Suppressor macrophage (primary cell): ENCODE results near the gene CLEC4C.
"Not testable (repeated sequence)": the region's sequence is repeated elsewhere in the genome, so short reads cannot be mapped to it uniquely, and the experiment has no call there.

Experiments used
- DNase-seq, 4 experiments: peaks; one replicate each; pipeline ENCODE4 v3.0.0-alpha.2; 2020 to 2022
- total RNA-seq, 17 experiments: gene quantifications; one replicate each; lab custom pipeline; 2026; ENCODE audit warnings: mixed read lengths in 6 of 17, inconsistent platforms in 3 of 17; lab: John Stamatoyannopoulos, UW

The CLEC4C gene, protein sequence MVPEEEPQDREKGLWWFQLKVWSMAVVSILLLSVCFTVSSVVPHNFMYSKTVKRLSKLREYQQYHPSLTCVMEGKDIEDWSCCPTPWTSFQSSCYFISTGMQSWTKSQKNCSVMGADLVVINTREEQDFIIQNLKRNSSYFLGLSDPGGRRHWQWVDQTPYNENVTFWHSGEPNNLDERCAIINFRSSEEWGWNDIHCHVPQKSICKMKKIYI
- 0 to 0.44 (median 0) reads per million in 17 experiments for total RNA-seq

GRCh38 chr12:7747246-7747645 lies at the start of gene CLEC4C:
CLEC4C (minus strand) TSS chr12:7747375; CDS start chr12:7747348, 27 bp downstream.
- peak; percentile 23 to 62 (median 34) for DNase-seq

DNA sequence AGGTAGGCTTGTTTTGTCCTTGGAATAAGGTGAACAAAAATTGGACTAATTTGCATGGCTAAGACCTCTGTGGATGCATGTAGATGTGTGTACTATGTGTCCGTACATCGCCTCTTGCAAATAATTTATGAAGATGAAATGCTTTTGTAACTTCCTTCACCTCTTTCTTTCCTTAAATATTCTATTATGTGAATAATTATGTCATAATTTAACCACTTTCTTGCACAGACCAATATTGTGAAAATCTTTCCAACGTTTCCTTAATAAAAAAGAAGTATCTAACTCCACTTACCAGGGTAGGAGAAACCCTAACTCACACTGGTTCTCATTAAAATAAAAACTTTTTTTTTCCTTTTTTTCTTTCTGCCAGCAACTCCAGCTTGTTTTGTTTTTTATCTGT lies 46.0 kb upstream of the CLEC4C start:
- peak in 2 of 4 experiments; percentile 12 to 27 for DNase-seq

GRCh38 chr12:7788884-7789528 lies 41.8 kb upstream of the CLEC4C start, which contains the start of gene NANOG:
NANOG (plus strand) TSS chr12:7789402; CDS start chr12:7789615, 213 bp downstream.
- DNase-seq = not testable (repeated sequence)

DNA sequence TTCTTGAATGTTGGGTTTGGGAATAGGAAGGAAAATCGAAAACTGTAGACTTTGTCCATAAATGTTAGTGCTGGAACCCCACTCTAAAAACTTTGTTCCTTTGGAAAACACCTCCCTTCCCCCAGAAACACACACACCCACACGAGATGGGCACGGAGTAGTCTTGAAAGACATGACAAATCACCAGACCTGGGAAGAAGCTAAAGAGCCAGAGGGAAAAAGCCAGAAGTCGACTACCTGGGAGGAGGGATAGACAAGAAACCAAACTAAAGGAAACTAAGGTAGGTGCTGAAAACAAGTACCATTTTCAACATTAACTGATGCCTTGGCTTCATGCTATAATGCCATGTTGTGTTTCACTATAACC lies 41.1 kb upstream of the CLEC4C start:
- peak in 2 of 4 experiments; percentile 9 to 47 for DNase-seq

DNA sequence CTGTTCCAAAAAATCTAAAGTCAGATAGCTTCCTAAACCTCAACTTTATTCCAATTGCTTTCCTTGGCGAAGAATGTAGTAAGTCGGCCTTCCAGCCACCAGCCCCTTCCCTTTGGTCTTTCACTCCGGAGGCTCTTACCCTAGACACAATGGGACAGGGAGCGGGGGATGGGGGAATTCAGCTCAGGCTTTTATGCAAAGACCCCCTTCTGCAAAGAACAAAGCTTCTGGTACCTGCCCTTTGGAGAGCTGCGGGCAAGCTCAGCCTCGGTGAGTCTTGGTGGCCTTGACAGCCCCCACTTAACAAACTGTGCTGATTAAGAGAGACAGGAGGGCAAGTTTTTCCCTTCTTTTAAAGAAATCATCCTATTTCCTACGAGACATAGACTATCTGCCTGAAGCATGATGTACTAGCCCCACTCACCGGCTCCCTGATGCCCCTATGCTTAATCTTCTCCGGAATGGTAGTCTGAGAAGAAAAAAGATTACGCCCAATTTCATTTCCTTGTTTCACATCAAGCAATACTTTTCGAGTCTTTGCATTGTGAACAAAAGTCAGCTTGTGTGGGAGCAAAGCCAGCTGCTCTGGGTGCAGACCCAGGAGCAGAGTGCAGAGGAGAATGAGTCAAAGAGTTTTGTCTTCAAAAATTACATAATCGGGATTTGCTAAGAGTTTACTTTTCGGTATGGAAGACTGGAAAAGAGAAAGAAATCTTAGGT lies 40.6 kb upstream of the CLEC4C start:
- DNase-seq = peak; percentile 55 to 81 (median 77)

DNA sequence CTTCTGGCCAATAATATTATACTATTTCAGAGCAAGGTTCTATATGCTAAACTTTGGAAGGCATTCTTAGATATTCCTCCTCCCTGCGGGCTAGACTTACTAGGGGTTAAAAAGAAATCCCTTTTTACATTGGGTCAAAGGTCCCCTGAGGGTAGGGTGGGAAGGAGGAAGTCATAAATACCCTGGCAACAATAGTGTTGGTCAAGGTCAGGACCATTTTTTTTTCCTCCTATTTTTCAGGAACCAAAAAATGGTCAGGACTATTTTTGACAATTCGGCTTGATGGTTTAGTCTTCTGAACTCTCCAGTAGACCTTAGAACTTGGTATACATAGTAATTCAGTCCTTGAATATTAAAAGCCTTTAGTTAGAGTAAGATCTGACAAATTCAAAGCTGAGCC lies 37.5 kb upstream of the CLEC4C start:
- DNase-seq = peak; percentile 13 to 51 (median 40)

GRCh38 chr12:7783433-7783832 lies 36.3 kb upstream of the CLEC4C start:
- not testable (repeated sequence) for DNase-seq

DNA sequence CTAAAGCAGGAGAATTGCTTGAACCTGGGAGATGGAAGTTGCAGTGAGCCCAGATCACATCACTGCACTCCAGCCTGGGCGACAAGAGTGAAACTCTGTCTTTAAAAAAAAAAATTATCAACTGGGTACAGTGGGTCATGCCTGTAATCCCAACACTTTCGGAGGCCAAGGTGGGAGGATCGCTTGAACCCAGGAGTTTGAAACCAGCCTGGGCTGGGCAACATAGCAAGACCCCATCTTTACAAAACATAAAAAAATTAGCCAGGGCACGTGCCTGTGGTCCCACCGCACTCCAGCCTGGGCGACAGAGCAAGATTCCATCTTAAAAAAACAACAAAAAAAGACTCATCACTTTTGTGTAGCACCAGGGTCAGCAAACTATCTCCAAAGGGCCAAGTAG lies 34.9 kb upstream of the CLEC4C start:
- DNase-seq = no peak

DNA sequence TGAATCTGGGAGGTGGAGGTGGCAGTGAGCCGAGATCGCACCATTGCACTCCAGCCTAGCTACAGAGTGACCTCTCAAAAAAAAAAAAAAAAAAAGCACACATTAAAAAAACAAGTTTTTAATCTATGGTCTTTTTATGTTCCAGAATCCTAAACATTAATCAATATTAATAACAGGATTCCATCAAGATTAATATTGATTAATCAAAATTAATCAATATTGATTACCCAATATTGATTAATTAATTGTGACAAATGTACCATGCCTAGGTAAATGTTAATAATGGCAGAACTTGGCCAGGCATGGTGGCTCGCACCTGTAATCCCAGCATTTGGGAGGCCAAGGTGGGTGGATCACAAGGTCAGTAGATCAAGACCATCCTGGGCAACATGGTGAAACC lies 34.1 kb upstream of the CLEC4C start:
- no peak for DNase-seq

GRCh38 chr12:7769999-7770398 lies 22.8 kb upstream of the CLEC4C start:
- DNase-seq = no peak

GRCh38 chr12:7758766-7759140 lies 11.6 kb upstream of the CLEC4C start:
- peak in 1 of 4 experiments; percentile 9 for DNase-seq

- no peak for DNase-seq
Measured at GRCh38 chr12:7756993-7757392, 9.8 kb upstream of the CLEC4C start.

DNA sequence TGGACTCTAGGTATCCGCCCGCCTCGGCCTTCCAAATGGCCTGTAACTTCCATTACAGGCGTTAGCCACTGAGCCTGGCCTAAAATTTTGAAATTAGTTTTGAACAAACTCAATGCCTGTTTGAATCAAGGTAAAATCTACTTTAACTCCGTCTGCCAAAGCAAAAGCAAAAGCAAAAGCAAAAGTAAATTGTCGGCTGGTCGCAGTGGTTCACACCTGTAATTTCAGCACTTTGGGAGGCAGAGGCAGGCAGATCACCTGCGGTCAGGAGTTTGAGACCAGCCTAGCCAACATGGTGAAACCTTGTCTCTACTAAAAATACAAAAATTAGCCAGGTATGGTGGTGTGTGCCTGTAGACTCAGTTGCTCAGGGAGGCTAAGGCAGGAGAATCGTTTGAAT lies 8.5 kb upstream of the CLEC4C start:
- DNase-seq = not testable (repeated sequence)

GRCh38 chr12:7751941-7752922 lies 5.1 kb upstream of the CLEC4C start:
- peak in 2 of 4 experiments; percentile 6 to 27 for DNase-seq

DNA sequence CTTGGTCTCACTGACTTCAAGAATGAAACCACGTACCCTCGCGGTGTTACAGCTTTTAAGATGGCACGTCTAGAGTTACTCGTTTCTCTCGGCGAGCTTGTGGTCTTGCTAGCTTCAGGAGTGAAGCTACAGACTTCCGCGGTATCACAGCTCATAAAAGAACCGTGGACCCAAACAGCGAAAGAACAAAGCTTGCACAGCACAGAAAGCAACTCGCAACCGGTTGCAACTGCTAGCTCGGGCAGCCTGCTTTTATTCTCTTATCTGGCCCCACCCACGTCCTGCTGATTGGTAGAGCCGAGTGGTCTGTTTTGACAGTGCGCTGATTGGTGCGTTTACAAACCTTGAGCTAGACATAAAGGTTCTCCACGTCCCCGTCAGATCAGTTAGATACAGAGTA lies 4.2 kb upstream of the CLEC4C start:
- no peak for DNase-seq

- no peak for DNase-seq
Measured at GRCh38 chr12:7750350-7750749, 3.2 kb upstream of the CLEC4C start.

DNA sequence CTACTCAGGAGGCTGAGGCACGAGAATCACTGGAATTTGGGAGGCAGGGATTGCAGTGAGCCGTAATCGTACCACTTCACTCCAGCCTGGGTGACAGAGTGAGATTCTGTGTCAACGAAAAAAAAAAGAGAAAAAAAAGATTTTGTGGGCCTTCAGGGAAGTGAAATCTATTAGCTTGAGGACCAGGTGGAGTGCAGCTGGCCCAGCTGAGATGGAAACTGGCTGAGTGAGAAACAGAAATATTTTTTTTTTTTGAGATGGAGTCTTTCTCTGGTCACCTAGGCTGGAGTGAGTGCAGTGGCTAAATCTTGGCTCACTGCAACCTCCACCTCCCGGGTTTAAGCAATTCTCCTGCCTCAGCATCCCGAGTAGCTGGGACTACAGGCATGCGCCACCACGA lies 2.3 kb upstream of the CLEC4C start:
- DNase-seq = no peak

- no peak for DNase-seq
Measured at GRCh38 chr12:7748852-7749251, 1.7 kb upstream of the CLEC4C start.

GRCh38 chr12:7732993-7733392 lies 14.2 kb downstream of the CLEC4C start:
- DNase-seq = no peak

DNA sequence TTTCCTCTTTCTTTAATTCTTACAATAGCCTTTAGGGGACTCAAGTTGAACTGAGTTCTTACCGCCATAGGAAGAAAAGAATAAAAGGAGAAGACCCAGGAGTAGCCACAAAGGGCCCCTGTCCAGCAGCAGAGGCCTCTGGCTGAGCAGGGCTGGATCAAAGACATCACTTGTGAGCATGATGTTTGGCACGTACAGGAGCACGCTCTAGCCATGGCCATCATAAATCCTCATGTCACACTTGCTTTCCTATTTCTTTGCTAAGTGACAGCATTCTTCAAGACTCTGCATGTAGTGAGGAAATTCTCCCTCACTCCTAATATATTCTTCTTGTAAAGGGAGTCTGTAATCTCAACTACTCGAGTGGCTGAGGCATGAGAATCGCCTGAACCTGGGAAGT lies 15.7 kb downstream of the CLEC4C start:
- DNase-seq = no peak

- DNase-seq = not testable (repeated sequence)
Measured at GRCh38 chr12:7730984-7731383, 16.2 kb downstream of the CLEC4C start.

- DNase-seq = peak in 3 of 4 experiments; percentile 21 to 41 (median 30)
Measured at GRCh38 chr12:7729746-7730145, 17.4 kb downstream of the CLEC4C start.
